DOHH2 (cell line): ENCODE measurements around the gene ADCY4.

Experiments used
- CTCF ChIP-seq: fragments of 200-600 bp; sonication (generic); IDR thresholded peaks from one replicate; pipeline ENCODE4 v1.5.1; 2014; ENCODE audit warnings: antibody characterized with exemption, mild to moderate bottlenecking, low read depth, low read length; ENCODE audit not compliant: poor library complexity, severe bottlenecking
- EZH2phosphoT487 ChIP-seq: fragments of 200-600 bp; sonication (generic); IDR thresholded peaks from 2 replicates; pipeline ENCODE4 v1.6.1; 2017; ENCODE audit warnings: borderline replicate concordance, mild to moderate bottlenecking, antibody characterized with exemption, low read length, moderate library complexity, mixed read lengths

DNA sequence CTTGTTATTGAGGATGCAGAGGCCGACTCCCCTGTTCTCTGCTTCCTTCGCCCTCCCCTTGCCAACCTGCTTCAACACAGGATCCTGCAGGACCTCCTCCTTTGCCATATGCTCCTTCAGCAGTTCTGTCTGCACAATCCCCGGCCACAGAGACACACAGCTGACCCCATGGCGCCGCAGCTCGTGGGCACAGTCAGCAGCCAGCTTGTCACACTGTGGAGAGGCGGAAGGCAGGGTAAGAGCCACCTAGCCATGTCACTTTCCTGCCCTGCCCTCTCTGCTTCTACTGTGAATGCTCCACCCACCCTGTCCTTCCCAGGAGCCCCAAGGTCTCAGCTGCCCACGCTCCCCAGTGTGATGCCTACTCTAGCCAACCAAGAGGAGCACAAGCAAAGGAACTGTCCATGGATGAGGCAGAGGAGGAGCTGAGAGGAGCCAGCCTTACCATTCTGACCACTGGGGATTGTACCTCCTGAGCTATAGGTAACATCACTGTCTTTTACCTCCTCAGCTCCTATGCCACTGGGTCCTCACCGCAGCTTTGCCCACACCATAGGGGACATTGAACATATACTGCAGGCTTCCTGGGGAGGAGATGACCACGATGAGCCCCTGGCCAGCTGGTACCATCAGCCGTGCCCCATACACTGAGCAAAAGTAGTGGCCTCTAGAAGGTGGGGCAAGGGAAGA is 42.6 kb downstream of the ADCY4 start:
- TF ChIP-seq CTCF (no peak), EZH2phosphoT487 (no peak)
